Measurements from ENCODE around the gene ZNF217.
"Not testable (repeated sequence)": the region's sequence is repeated elsewhere in the genome, so short reads cannot be mapped to it uniquely, and the experiment has no call there.

DNA sequence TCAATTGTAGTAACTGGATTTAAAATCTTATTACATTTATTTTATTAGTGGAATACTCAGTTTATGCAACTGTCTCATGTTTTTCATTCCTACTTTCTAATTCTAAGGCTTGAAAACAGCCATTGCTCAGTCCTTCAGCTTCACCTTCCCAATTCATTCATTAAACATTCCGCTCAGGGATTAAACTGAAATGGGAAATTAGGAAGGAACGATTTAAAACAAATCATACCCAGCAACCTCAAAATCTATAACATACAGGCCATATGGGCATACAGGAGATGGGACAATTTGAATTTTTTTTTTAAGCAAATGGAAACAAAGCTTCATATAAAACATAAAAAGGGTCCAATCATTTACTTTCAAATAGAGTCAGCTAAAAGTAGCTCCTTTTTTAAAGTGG, 3.5 kb downstream of the ZNF217 start:
- not testable (repeated sequence) for TF ChIP-seq POLR2A (IDR thresholded peaks at IDR 0.05; ENCODE audit: control extremely low read depth in 1 of 2, low read depth in 2 of 2, low read length in 2 of 2); KDM1A (IDR thresholded peaks at IDR 0.05; ENCODE audit: borderline replicate concordance, low read length); PHF8 (conservative IDR thresholded peaks at IDR 0.05; ENCODE audit: low read depth, low read length); EZH2 (IDR thresholded peaks at IDR 0.05; ENCODE audit: low read depth, low read length, severe bottlenecking); MAFK (IDR thresholded peaks at IDR 0.05; ENCODE audit: low read depth, low read length); SP1 (IDR thresholded peaks at IDR 0.05; ENCODE audit: low read depth, low read length); POLR2AphosphoS5 (IDR thresholded peaks at IDR 0.05; ENCODE audit: low read depth, low read length); SUZ12 (IDR thresholded peaks at IDR 0.05; ENCODE audit: low read length); CHD2 (IDR thresholded peaks at IDR 0.05; ENCODE audit: low read length); ZNF274 (IDR thresholded peaks at IDR 0.05; ENCODE audit: borderline replicate concordance, extremely low read depth, low read length); SP4 (IDR thresholded peaks at IDR 0.05; ENCODE audit: low read length); RFX5 (IDR thresholded peaks at IDR 0.05; ENCODE audit: borderline replicate concordance, low read depth, low read length)
- TF ChIP-seq, protein P1, sequence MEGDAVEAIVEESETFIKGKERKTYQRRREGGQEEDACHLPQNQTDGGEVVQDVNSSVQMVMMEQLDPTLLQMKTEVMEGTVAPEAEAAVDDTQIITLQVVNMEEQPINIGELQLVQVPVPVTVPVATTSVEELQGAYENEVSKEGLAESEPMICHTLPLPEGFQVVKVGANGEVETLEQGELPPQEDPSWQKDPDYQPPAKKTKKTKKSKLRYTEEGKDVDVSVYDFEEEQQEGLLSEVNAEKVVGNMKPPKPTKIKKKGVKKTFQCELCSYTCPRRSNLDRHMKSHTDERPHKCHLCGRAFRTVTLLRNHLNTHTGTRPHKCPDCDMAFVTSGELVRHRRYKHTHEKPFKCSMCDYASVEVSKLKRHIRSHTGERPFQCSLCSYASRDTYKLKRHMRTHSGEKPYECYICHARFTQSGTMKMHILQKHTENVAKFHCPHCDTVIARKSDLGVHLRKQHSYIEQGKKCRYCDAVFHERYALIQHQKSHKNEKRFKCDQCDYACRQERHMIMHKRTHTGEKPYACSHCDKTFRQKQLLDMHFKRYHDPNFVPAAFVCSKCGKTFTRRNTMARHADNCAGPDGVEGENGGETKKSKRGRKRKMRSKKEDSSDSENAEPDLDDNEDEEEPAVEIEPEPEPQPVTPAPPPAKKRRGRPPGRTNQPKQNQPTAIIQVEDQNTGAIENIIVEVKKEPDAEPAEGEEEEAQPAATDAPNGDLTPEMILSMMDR (IDR thresholded peaks at IDR 0.05; ENCODE audit: control extremely low read depth in 1 of 3, insufficient read depth in 1 of 3, low read depth in 1 of 3, low read length in 3 of 3) = not testable (repeated sequence)
- TF ChIP-seq, protein P2, sequence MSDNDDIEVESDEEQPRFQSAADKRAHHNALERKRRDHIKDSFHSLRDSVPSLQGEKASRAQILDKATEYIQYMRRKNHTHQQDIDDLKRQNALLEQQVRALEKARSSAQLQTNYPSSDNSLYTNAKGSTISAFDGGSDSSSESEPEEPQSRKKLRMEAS (IDR thresholded peaks at IDR 0.05) = not testable (repeated sequence)

Data from H1 (cell line).